HepG2 (cell line): ENCODE results near the gene SHFL.

ENCODE experiments used
- CTCF ChIP-seq: sonication (generic); formaldehyde crosslinking; IDR thresholded peaks from 2 replicates; pipeline ENCODE4 v1.5.0; 2020; ENCODE audit warnings: mild to moderate bottlenecking, missing genetic modification reagents, moderate library complexity
- DPF2 ChIP-seq: sonication (generic); formaldehyde crosslinking; IDR thresholded peaks from 2 replicates; pipeline ENCODE4 v1.4.0; 2020; ENCODE audit warnings: mild to moderate bottlenecking, low read depth, missing genetic modification reagents, borderline replicate concordance
- MED1 ChIP-seq: sonication (generic); formaldehyde crosslinking; IDR thresholded peaks from 2 replicates; pipeline ENCODE4 v1.4.0; 2020; ENCODE audit warnings: missing genetic modification reagents
- POLR2A ChIP-seq, 2 experiments: IDR thresholded peaks; 2 replicates each; pipeline ENCODE4 v1.6.1; 2011; ENCODE audit warnings: low read depth in 2 of 2, low read length in 2 of 2, mild to moderate bottlenecking in 1 of 2, moderate library complexity in 1 of 2; ENCODE audit not compliant: insufficient read depth in 1 of 2
- SP4 ChIP-seq: sonication (generic); formaldehyde crosslinking; IDR thresholded peaks from 2 replicates; pipeline ENCODE4 v1.8.1; 2023; ENCODE audit warnings: mild to moderate bottlenecking, missing genetic modification reagents
- ZNF841 ChIP-seq: sonication (generic); formaldehyde crosslinking; IDR thresholded peaks from 2 replicates; pipeline ENCODE4 v1.8.1; 2023; ENCODE audit warnings: missing genetic modification reagents, borderline replicate concordance

- TF ChIP-seq DPF2 (no peak), SP4 (CRISPR knock-in tag) (no peak), CTCF (no peak), POLR2A (IDR thresholded peaks at IDR 0.05; ENCODE audit: insufficient read depth in 1 of 2, low read depth in 2 of 2, low read length in 2 of 2) (no peak), MED1 (CRISPR knock-in tag) (no peak), ZNF841 (no peak)
Measured at GRCh38 chr19:10083911-10084310, 2.2 kb upstream of the SHFL start.
